Measurements from ENCODE around the gene THADA.
"Not testable (repeated sequence)": the region's sequence is repeated elsewhere in the genome, so short reads cannot be mapped to it uniquely, and the experiment has no call there.

The THADA gene

GRCh38 chr2:43534569-43534968, 61.3 kb downstream of the THADA start:
- no peaks in the 10 kb centered on the region for H4K20me1 ChIP-seq (ENCODE audit: low read depth, low read length)
- no peaks in the 10 kb centered on the region for H3F3A ChIP-seq (ENCODE audit: insufficient read depth)
- no peaks in the 10 kb centered on the region for H3K27me3 ChIP-seq (ENCODE audit: low read length)
- no peak overlapping the region for H3K4me2 ChIP-seq (ENCODE audit: low read depth, low read length, poor library complexity, severe bottlenecking)
- H3K9me2 ChIP-seq (replicated peaks; ENCODE audit: insufficient read depth, low read length): no peaks in the 10 kb centered on the region
- H3K9ac ChIP-seq (ENCODE audit: low read length): no peak overlapping the region
- H3K79me2 ChIP-seq (ENCODE audit: insufficient read depth, low read length): no peaks in the 10 kb centered on the region
- no peak overlapping the region for H3K27ac ChIP-seq (ENCODE audit: low read depth, low read length)
- H3K36me3 ChIP-seq (ENCODE audit: low read length): peaks cover 12% of the 10 kb centered on the region; the same call in 1 of the 2 replicates
- H2AFZ ChIP-seq (ENCODE audit: low read depth, low read length, severe bottlenecking): no peak overlapping the region
- no peaks in the 10 kb centered on the region for H3K9me3 ChIP-seq (ENCODE audit: insufficient read depth, low read length)
- TF ChIP-seq EZH2phosphoT487 (conservative IDR thresholded peaks at IDR 0.05; ENCODE audit: low read length) (no peak), CTCF (IDR thresholded peaks at IDR 0.05; ENCODE audit: insufficient read depth, low read length, poor library complexity, severe bottlenecking) (no peak)
- H3K4me3 ChIP-seq (ENCODE audit: insufficient read depth, low read length, poor library complexity, severe bottlenecking): no peak overlapping the region

GRCh38 chr2:43532572-43532971, 63.3 kb downstream of the THADA start:
- not testable (repeated sequence) for H3K9ac ChIP-seq (ENCODE audit: low read length); H3K79me2 ChIP-seq (ENCODE audit: insufficient read depth, low read length); H3K27ac ChIP-seq (ENCODE audit: low read depth, low read length); H4K20me1 ChIP-seq (ENCODE audit: low read depth, low read length); H3K4me3 ChIP-seq (ENCODE audit: insufficient read depth, low read length, poor library complexity, severe bottlenecking); H2AFZ ChIP-seq (ENCODE audit: low read depth, low read length, severe bottlenecking); H3K27me3 ChIP-seq (ENCODE audit: low read length); H3K9me3 ChIP-seq (ENCODE audit: insufficient read depth, low read length); H3F3A ChIP-seq (ENCODE audit: insufficient read depth); H3K9me2 ChIP-seq (replicated peaks; ENCODE audit: insufficient read depth, low read length); H3K4me2 ChIP-seq (ENCODE audit: low read depth, low read length, poor library complexity, severe bottlenecking)
- H3K36me3 ChIP-seq (ENCODE audit: low read length): peaks cover 15% of the 10 kb centered on the region; the same call in 1 of the 2 replicates

GRCh38 chr2:43531251-43531650, 64.6 kb downstream of the THADA start:
- Histone ChIP-seq H3K36me3 (ENCODE audit: low read length) (peaks cover 19% of the 10 kb centered on the region), H4K20me1 (ENCODE audit: low read depth, low read length) (no peaks in the 10 kb centered on the region), H3K4me3 (ENCODE audit: insufficient read depth, low read length, poor library complexity, severe bottlenecking) (no peak overlapping the region), H3K9ac (ENCODE audit: low read length) (no peak overlapping the region), H3K27me3 (ENCODE audit: low read length) (no peaks in the 10 kb centered on the region), H3F3A (ENCODE audit: insufficient read depth) (no peaks in the 10 kb centered on the region), H3K4me2 (ENCODE audit: low read depth, low read length, poor library complexity, severe bottlenecking) (no peak overlapping the region), H3K27ac (ENCODE audit: low read depth, low read length) (no peak overlapping the region), H3K9me2 (replicated peaks; ENCODE audit: insufficient read depth, low read length) (no peaks in the 10 kb centered on the region), H3K79me2 (ENCODE audit: insufficient read depth, low read length) (no peaks in the 10 kb centered on the region), H2AFZ (ENCODE audit: low read depth, low read length, severe bottlenecking) (no peak overlapping the region), H3K9me3 (ENCODE audit: insufficient read depth, low read length) (no peaks in the 10 kb centered on the region)
- no peak for TF ChIP-seq EZH2phosphoT487 (conservative IDR thresholded peaks at IDR 0.05; ENCODE audit: low read length)
- no peak for TF ChIP-seq CTCF (IDR thresholded peaks at IDR 0.05; ENCODE audit: insufficient read depth, low read length, poor library complexity, severe bottlenecking)

GRCh38 chr2:43526994-43527393, 68.8 kb downstream of the THADA start:
- H3F3A ChIP-seq (ENCODE audit: insufficient read depth): no peaks in the 10 kb centered on the region
- no peaks in the 10 kb centered on the region for H3K9me2 ChIP-seq (replicated peaks; ENCODE audit: insufficient read depth, low read length)
- peaks cover 29% of the 10 kb centered on the region for H3K36me3 ChIP-seq (ENCODE audit: low read length)
- no peaks in the 10 kb centered on the region for H3K9me3 ChIP-seq (ENCODE audit: insufficient read depth, low read length)
- no peaks in the 10 kb centered on the region for H4K20me1 ChIP-seq (ENCODE audit: low read depth, low read length)
- H3K4me3 ChIP-seq (ENCODE audit: insufficient read depth, low read length, poor library complexity, severe bottlenecking): no peak overlapping the region
- TF ChIP-seq CTCF (IDR thresholded peaks at IDR 0.05; ENCODE audit: insufficient read depth, low read length, poor library complexity, severe bottlenecking) (no peak), EZH2phosphoT487 (conservative IDR thresholded peaks at IDR 0.05; ENCODE audit: low read length) (no peak)
- H3K79me2 ChIP-seq (ENCODE audit: insufficient read depth, low read length): no peaks in the 10 kb centered on the region
- no peaks in the 10 kb centered on the region for H3K27me3 ChIP-seq (ENCODE audit: low read length)
- H3K9ac ChIP-seq (ENCODE audit: low read length): no peak overlapping the region
- H3K27ac ChIP-seq (ENCODE audit: low read depth, low read length): no peak overlapping the region
- H3K4me2 ChIP-seq (ENCODE audit: low read depth, low read length, poor library complexity, severe bottlenecking): no peak overlapping the region
- H2AFZ ChIP-seq (ENCODE audit: low read depth, low read length, severe bottlenecking): no peak overlapping the region
